Bronchial epithelial cell (primary cell): Measurements from ENCODE around the gene UBQLN4. TPM values are rescaled to one million over a fixed set of nuclear protein-coding genes. Genes with fewer than 3 reads are reported as not detected.

Source experiments
- DNase-seq: peaks from one replicate; pipeline ENCODE4 v3.0.0-alpha.2; 2010; ENCODE audit warnings: low read depth
- FAIRE-seq: peaks from 2 replicates; lab custom pipeline; 2011; peaks lifted over from hg19 to GRCh38; lab: Jason Lieb, UNC
- H3K27me3 ChIP-seq: 2 replicates; pipeline ENCODE4 v1.5.1; 2011; ENCODE audit warnings: low read length; ENCODE audit not compliant: control insufficient read depth, insufficient read depth
- H3K36me3 ChIP-seq: 2 replicates; pipeline ENCODE4 v1.5.1; 2011; ENCODE audit warnings: low read length; ENCODE audit not compliant: control insufficient read depth, insufficient read depth
- H3K4me3 ChIP-seq: 2 replicates; pipeline ENCODE4 v1.5.1; 2011; ENCODE audit warnings: mild to moderate bottlenecking, low read depth, low read length, control low read depth
- total RNA-seq: library from RNA; depleted of rRNA; stranded (reverse); fragments of >200 nt; gene quantifications from 2 replicates; pipeline ENCODE4 v1.2.1, GENCODE V29; 2014
- TF ChIP-seq, protein P1 (sequence below): IDR thresholded peaks from 2 replicates; pipeline ENCODE4 v1.5.1; 2011; ENCODE audit warnings: mild to moderate bottlenecking, moderate library complexity, low read length, control low read depth, inconsistent platforms; ENCODE audit not compliant: insufficient read depth, severe bottlenecking

The UBQLN4 gene
- total RNA-seq, 1 donor from 2014 or later, result 13.7 TPM

DNA sequence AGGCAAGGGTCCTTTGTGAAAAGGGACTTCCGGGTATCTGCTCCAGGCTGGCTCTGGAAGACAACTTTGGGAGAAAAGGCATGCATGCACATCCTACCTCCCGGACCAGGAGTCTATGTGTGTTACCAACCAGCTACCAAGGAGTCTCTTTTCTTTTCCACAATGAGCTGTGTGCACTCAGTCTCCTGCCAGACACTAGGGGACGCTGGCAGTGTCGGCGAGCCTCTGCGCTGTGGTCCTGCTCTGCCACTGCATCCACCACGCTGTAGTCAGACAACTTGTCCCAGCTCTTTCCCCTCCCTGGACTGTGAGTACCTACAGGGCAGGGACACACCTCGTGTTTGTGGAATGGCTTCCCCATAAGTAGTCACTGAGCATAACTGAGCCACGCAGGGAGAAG, 27.7 kb downstream of the UBQLN4 start:
- Histone ChIP-seq H3K36me3 (no peaks in the 10 kb centered on the region), H3K27me3 (no peaks in the 10 kb centered on the region), H3K4me3 (no peak overlapping the region)
- TF ChIP-seq, protein P1, sequence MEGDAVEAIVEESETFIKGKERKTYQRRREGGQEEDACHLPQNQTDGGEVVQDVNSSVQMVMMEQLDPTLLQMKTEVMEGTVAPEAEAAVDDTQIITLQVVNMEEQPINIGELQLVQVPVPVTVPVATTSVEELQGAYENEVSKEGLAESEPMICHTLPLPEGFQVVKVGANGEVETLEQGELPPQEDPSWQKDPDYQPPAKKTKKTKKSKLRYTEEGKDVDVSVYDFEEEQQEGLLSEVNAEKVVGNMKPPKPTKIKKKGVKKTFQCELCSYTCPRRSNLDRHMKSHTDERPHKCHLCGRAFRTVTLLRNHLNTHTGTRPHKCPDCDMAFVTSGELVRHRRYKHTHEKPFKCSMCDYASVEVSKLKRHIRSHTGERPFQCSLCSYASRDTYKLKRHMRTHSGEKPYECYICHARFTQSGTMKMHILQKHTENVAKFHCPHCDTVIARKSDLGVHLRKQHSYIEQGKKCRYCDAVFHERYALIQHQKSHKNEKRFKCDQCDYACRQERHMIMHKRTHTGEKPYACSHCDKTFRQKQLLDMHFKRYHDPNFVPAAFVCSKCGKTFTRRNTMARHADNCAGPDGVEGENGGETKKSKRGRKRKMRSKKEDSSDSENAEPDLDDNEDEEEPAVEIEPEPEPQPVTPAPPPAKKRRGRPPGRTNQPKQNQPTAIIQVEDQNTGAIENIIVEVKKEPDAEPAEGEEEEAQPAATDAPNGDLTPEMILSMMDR, result peak; percentile 78
- DNase-seq, result peak; percentile 30
- FAIRE-seq, result no peak

DNA sequence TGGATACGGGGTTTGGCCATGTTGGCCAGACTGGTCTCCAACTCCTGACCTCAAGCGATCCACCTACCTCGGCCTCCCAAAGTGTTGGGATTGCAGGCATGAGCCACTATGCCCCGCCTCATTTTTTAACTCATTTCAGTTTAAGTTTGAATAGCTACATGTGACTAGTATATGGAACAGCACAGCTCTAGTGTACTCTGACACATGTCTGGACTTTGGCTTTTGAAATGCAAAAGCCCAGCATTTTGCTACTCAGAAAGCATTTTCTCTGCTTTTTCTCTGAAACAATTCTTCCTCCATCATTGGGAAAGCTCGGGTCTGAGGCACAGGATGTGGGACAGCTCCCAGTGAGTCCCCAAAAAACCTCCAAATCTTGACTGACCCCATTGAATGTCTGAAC, 28.8 kb downstream of the UBQLN4 start:
- Histone ChIP-seq H3K4me3 (no peak overlapping the region), H3K27me3 (no peaks in the 10 kb centered on the region), H3K36me3 (no peaks in the 10 kb centered on the region)
- DNase-seq, result no peak
- TF ChIP-seq, protein P1, result no peak
- FAIRE-seq, result no peak

DNA sequence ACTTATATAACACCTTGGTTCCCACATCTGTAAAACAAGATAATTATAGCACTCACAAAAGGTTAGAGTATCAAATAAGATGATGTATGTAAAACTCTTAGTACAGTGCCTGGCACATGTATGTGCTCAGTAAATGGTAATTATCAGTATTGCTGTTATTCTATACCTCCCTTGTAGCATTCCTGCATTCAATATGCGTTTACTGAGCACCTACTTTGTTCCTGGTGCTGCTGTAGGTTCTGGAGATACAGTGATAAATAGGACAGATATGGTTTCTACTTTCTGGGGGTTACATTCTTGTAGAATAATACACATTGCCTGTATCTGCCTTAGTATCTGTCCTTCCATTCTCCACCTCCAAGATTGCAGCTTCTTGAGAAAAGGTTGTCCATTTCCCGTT, 31.6 kb downstream of the UBQLN4 start:
- Histone ChIP-seq H3K36me3 (peaks cover 5% of the 10 kb centered on the region), H3K27me3 (no peaks in the 10 kb centered on the region), H3K4me3 (no peak overlapping the region)
- no peak for FAIRE-seq
- no peak for DNase-seq
- TF ChIP-seq, protein P1, result no peak

DNA sequence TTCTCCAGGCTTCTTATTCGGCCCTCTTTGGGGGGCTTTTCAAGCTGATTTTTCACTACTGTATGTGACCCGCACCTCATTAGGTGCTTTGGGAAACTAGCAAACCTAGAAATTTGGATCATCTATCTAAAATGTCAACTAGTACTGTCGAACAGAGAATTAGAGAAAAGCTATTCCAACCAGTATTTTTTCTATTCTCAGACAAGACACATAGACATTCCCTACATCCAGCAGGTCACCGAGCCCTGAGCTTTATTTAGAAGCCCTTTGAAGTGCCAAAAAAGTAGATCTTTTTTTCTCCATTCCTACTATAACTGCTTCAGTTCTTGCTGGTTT, 32.5 kb downstream of the UBQLN4 start:
- DNase-seq (no peak), FAIRE-seq (no peak)
- H3K36me3 ChIP-seq, result peaks cover 8% of the 10 kb centered on the region
- TF ChIP-seq, protein P1, result no peak
- no peaks in the 10 kb centered on the region for H3K27me3 ChIP-seq
- H3K4me3 ChIP-seq, result no peak overlapping the region

DNA sequence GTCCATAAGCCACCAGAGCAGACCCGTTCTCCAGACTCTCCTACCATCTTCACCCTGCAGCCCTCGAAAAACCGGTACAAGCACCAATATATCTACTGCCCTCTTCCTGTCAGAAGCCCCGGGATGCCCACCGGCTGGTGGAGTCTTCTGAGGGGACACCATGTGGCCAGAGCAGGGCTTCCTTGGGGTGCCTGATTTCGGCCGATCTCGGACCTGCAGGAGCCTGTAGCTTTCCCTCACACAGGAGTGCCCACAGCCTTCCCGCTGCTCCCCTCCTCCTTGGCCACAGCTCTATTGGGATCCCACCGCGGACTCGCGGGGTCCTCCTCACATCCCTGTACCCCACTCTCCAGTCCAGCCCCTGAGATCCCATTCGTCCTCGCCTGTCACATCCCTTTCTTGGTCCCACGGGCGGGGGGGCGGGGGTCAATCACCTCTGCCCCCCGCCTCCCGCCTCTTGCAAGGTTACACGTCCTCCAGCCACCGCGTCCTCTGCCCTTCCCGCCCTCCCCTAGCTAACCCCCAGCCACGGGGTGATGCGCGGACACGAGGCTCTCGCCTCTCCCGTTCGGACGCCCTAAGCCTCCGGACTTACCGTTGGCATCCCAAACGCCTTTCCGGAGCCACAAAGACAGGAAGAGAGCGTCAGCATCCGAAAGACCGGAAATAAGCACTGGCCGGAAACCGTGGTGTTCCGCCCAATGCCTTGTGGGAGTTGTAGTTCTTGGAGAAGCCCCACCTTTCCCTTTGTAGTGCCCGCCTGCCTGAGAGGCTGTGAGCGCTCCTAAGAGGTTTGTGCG, 33.1 kb downstream of the UBQLN4 start, which contains the start of gene SSR2:
TSS of gene SSR2 (minus strand) at position 659 of the 800 bp plus-strand sequence. CDS start 784 bp downstream, outside the sequence.
- DNase-seq, result peak; percentile 93
- TF ChIP-seq, protein P1, result no peak

More for the DNA sequence above, 33.1 kb downstream of the UBQLN4 start, which contains the start of gene SSR2:
- no peak for FAIRE-seq
- Histone ChIP-seq H3K27me3 (no peaks in the 10 kb centered on the region), H3K36me3 (peaks cover 9% of the 10 kb centered on the region), H3K4me3 (peak within 1 kb of the TSS; percentile 60)
